Measurements from ENCODE around the gene DIS3L2. TPM values are rescaled to one million over a fixed set of nuclear protein-coding genes. Genes with fewer than 3 reads are reported as not detected.
A peak's percentile ranks its signal among the peaks of the same experiment; 100 is the strongest.

DIS3L2 gene, protein sequence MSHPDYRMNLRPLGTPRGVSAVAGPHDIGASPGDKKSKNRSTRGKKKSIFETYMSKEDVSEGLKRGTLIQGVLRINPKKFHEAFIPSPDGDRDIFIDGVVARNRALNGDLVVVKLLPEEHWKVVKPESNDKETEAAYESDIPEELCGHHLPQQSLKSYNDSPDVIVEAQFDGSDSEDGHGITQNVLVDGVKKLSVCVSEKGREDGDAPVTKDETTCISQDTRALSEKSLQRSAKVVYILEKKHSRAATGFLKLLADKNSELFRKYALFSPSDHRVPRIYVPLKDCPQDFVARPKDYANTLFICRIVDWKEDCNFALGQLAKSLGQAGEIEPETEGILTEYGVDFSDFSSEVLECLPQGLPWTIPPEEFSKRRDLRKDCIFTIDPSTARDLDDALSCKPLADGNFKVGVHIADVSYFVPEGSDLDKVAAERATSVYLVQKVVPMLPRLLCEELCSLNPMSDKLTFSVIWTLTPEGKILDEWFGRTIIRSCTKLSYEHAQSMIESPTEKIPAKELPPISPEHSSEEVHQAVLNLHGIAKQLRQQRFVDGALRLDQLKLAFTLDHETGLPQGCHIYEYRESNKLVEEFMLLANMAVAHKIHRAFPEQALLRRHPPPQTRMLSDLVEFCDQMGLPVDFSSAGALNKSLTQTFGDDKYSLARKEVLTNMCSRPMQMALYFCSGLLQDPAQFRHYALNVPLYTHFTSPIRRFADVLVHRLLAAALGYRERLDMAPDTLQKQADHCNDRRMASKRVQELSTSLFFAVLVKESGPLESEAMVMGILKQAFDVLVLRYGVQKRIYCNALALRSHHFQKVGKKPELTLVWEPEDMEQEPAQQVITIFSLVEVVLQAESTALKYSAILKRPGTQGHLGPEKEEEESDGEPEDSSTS
- total RNA-seq (37.7 and 50.1 TPM in 2 replicates), polyA plus RNA-seq (35.5 and 39.0 TPM in 2 replicates)

DNA sequence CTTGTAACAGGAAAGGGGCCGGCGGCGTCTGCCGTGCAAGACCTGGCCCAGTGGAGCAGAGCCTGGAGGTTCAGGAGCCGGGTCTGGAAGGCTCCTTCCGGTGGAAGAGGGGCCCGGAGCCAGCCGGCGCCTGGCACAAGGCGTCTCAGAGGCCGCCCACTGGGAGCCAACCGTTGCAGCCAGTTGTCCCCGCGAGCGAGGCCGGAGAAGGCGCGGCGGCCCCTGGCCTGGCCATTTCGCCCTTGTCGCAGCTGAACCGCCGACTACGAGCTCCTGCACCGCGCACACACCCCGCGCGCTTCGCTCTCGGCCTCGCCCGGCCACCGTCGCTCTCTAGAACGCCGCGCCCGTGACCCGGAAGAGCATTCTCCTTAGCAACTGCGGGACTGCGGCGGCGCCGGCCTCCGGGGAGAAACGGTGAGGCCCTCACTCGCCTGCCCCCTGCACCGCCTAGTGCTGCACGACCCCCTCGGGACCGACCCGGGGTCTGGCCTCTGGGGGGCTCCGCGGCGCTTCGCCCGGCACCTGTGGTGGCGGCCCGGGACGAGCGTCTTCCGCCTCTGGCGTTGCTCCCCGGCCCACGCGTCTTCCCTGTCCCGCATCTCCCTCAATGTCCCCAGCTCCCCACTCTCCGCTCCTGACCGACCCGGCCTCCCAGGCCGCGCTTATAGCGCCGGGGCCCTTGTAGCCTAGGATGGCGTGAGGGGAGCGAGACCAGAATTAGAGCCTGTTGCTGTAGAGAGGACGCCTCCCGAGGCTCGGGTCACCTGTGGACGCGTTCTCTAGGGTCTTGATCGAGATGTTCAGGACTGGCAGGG is at the start of gene DIS3L2:
TSS of gene DIS3L2 (plus strand) at position 365 of the 818 bp plus-strand sequence. CDS start 53,215 bp downstream, outside the sequence.
- peak; percentile 87 to 91 for DNase-seq (ENCODE audit: low read depth in 1 of 2, low spot score in 1 of 2)
- peak within 1 kb of the TSS; percentile 95 for H3K27ac ChIP-seq
- no peaks in the 10 kb centered on the region for H3K36me3 ChIP-seq
- TF ChIP-seq, protein P1, sequence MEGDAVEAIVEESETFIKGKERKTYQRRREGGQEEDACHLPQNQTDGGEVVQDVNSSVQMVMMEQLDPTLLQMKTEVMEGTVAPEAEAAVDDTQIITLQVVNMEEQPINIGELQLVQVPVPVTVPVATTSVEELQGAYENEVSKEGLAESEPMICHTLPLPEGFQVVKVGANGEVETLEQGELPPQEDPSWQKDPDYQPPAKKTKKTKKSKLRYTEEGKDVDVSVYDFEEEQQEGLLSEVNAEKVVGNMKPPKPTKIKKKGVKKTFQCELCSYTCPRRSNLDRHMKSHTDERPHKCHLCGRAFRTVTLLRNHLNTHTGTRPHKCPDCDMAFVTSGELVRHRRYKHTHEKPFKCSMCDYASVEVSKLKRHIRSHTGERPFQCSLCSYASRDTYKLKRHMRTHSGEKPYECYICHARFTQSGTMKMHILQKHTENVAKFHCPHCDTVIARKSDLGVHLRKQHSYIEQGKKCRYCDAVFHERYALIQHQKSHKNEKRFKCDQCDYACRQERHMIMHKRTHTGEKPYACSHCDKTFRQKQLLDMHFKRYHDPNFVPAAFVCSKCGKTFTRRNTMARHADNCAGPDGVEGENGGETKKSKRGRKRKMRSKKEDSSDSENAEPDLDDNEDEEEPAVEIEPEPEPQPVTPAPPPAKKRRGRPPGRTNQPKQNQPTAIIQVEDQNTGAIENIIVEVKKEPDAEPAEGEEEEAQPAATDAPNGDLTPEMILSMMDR (IDR thresholded peaks at IDR 0.05; ENCODE audit: low read depth, low read length), result no peak
- H3K4me3 ChIP-seq, result peak within 1 kb of the TSS; percentile 89
- H3K9me3 ChIP-seq (ENCODE audit: low read depth), result no peaks in the 10 kb centered on the region
- peaks cover 4% of the 10 kb centered on the region for H3K4me1 ChIP-seq (ENCODE audit: low read depth)
- H3K27me3 ChIP-seq, result no peaks in the 10 kb centered on the region

DNA sequence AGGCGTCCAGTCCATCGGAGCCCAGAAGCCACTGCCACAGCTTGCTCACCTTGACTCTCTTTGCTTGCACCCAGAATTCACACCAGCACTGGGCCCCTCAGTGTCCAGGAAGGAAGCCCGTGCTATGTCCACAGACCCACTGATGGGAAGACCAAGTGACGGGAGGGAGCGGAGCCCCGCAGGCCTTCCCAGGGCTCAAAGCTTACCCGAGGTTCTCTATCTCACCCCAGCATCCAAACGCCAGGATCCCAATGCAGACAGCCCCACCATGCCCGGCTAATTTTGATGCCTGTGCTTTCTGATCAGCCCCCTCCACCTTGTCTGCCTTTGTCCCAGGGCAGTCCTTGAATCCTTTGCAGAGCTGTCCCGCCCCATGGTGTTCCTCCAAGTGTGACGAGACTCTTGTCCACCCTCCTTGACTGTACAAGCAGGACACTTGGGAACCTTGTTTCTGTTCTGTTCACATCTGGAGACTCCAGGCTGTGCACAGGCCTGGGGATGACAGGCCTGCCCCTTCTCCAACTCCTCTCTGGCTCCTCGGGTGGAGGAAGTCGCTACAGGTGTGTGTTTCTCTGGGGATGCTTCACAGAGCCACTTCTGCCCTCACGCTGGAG is 47.3 kb upstream of the DIS3L2 start:
- DNase-seq (ENCODE audit: low read depth in 1 of 2, low spot score in 1 of 2), result no peak
- Histone ChIP-seq H3K4me1 (ENCODE audit: low read depth) (no peaks in the 10 kb centered on the region), H3K36me3 (no peaks in the 10 kb centered on the region), H3K27me3 (no peaks in the 10 kb centered on the region), H3K4me3 (no peak overlapping the region), H3K9me3 (ENCODE audit: low read depth) (no peaks in the 10 kb centered on the region), H3K27ac (no peak overlapping the region)
- TF ChIP-seq, protein P1 (IDR thresholded peaks at IDR 0.05; ENCODE audit: low read depth, low read length), result no peak

DNA sequence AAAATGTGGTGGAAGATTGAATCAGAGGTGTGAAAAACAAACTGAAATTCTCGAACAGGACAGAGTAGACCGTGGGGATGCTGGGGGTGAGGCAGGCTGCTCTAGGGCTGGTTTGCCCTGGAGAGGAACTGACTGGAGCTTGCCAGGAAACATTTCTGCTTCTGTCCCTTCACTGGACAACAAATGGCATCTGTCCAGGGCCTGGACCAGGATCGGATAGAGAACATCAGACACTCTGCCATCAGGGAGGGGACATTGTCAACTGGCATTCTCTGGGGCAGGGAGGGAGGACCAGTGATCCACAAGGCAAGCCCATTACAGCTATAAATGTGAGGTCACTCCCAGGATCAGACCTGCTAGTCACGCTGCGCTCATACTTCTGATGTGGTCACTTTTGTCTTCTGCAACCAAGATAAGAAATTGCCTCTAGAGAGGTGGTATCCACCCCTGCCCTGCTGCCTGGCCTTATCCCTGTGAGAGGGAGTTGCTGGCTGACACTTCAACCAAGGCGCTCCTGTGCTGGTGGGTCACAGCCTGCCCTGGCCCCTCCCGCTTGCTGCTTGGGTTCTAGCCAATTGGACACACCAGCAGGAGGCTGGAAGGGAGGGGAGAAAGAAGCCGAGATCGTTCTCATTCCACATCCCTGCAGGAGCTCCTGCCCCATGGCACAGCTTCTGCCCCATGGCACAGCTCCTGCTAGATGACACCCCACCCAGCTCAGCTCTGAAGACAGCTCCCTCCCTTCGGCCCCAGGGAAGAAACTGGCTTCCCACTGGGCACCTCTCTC is 44.0 kb upstream of the DIS3L2 start:
- Histone ChIP-seq H3K9me3 (ENCODE audit: low read depth) (no peaks in the 10 kb centered on the region), H3K36me3 (no peaks in the 10 kb centered on the region), H3K4me1 (ENCODE audit: low read depth) (no peaks in the 10 kb centered on the region), H3K4me3 (no peak overlapping the region), H3K27me3 (peaks cover 7% of the 10 kb centered on the region), H3K27ac (no peak overlapping the region)
- peak in 1 of 2 donors; percentile 16 for DNase-seq (ENCODE audit: low read depth in 1 of 2, low spot score in 1 of 2)
- TF ChIP-seq, protein P1 (IDR thresholded peaks at IDR 0.05; ENCODE audit: low read depth, low read length), result no peak

DNA sequence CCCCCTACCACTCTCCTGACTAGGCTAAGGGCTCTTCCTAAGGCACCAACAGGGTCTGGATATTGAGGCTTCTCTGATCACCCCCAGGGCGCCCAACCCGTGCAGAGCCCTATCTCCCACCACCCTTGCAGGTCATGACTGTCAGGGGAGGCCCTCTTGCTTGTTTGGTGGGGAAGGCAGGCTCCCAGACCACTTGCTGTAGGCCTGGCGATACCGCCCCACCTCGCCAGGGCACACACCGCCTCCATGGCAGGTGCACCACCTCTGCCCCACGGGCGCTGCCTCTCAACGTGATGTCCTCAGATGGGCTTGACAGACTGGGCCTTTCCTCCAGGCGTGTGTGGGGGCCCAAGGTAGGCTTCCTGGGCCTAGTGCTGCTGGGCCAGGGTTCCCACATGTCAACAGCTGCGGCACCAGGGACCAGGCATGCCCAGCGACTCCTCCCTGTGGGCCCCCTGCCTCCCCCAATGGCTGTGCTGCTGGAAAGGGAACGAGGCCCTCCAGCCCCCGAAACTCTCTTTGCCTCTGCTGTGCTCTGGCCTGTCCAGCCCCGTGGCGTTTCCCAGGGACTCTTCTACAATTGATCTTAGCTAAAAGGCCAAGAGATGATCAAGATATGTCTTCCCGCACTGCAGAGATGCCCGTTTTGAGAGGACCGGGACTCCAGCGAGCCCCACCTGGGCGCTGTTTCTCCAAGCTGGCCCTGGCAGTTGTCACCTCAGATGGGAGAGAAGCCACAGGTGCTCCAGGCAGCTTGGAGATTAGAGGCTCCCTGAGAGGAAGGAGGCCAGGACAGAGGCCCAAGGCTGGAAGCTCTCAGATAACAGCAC is 42.8 kb upstream of the DIS3L2 start:
- Histone ChIP-seq H3K4me1 (ENCODE audit: low read depth) (no peaks in the 10 kb centered on the region), H3K9me3 (ENCODE audit: low read depth) (no peaks in the 10 kb centered on the region), H3K27me3 (peaks cover 19% of the 10 kb centered on the region), H3K4me3 (no peak overlapping the region), H3K36me3 (no peaks in the 10 kb centered on the region), H3K27ac (no peak overlapping the region)
- DNase-seq (ENCODE audit: low read depth in 1 of 2, low spot score in 1 of 2), result no peak
- TF ChIP-seq, protein P1 (IDR thresholded peaks at IDR 0.05; ENCODE audit: low read depth, low read length), result no peak

Data from cardiac muscle cell (in vitro differentiated cells and primary cell).